Fibroblast of skin of back (primary cell): ENCODE data around the gene ZC2HC1C.
"Not testable (repeated sequence)": the region's sequence is repeated elsewhere in the genome, so short reads cannot be mapped to it uniquely, and the experiment has no call there.

Experiments used
- DNase-seq: peaks from one replicate; pipeline ENCODE4 v3.0.0-alpha.2; 2013

ZC2HC1C gene

DNA sequence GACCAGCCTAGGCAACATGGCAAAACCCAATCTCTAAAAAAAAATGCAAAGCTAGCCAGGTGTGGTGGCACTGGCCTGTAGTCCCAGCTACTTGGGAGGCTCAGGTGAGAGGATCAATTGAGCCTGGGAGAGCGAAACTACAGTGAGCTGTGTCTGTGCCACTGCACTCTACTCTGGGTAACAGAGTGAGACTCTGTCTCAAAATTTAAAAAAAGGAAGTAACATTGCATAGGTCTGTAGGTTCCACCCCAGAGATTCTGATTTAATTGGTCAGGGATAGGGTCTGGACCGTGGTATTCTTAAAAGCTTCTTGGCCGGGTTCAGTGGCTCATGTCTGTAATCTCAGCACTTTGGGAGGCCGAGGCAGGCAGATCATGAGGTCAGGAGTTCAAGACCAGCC, 26.2 kb downstream of the ZC2HC1C start:
- DNase-seq, result no peak

DNA sequence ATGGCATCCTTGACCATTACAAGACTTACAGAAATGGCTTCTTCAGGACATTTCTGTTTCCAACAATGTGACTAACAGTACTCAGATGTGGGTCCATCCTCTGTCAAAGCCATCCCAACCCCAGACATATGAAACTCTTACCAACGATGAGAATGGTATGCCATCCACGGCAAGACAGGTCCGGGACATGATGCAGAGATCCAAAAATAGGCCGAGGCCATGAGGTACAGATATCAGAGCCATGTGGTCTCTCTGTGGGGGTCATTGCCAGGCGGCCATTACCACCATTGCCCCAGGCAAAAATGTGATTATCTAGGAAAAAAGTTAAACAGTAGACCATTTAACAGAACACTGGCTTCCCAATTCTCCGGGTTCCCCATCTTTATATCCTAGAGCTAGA, 27.5 kb downstream of the ZC2HC1C start:
- DNase-seq, result no peak

DNA sequence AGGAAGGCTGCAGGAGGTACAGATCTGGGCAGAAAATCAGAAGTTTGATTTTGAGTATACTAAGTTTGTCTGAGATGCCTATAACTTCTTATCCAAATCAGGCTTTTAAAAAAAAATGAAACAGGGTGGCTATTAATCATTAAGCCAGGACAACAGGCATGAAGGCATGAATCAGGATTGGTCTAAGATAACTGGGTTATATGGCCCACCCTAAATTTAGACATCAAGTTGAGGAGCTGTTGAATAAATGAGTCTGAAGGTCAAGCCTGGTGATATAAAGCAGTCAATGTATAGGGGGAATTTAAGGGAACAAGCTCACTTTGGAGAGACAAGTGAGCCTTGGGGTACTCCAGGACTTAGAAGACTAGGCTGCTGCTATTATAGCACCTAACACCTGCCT, 28.8 kb downstream of the ZC2HC1C start:
- DNase-seq, result no peak

DNA sequence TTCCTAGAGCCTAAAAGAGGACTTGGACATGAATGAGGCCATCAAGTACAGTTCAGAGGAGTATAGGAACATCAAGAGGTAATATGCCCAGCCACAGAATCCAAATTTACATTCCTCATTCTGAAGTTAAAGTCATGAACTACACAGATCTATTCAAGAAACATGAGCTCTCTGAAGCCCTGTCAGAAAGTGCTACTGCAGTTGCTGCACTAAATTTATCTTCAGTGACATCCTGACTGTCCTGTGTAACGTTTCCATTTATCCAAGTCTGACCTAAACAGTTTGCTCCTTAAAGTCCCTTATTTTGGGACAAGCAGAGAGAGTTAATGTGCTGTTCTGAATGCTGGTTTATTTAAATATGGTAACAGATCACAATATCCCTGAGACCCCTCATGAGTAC, 29.2 kb downstream of the ZC2HC1C start:
- no peak for DNase-seq

DNA sequence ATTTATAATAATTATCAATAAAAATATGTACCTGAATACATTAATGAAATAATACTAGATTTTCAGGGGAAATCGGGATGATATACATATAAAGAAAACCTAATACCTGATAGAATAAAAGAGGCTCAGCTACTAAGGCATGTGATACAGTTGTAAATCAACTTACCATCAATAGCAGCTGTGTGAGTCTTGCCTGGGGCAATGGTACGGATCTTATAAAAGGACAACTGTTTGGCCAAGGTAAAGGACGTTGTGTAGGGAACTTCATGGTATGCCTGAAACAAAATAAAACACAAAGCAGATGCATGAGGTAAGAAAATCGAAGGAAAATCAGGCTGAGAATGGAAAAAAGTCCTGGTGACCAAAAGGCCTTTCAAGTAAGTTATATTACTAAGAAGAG, 32.0 kb downstream of the ZC2HC1C start:
- no peak for DNase-seq

DNA sequence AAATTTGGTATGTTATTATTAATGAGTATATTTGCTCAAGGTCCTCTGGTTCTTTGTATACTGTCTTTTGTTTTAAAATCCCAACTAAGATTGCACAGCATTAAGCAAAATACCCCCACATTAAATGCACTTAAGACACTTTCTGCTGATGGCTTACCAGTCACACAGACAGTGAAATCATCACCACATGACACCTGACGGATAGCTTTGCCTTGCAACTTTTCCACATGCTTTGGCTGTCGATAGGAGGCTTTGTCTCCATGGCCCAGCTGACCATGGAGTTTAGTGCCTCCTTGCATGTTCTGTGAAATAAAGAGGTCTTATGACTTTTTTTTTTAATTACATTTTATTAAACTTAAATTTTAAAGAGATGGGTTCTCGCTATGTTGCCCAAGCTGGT, 37.7 kb downstream of the ZC2HC1C start:
- DNase-seq, result no peak

DNA sequence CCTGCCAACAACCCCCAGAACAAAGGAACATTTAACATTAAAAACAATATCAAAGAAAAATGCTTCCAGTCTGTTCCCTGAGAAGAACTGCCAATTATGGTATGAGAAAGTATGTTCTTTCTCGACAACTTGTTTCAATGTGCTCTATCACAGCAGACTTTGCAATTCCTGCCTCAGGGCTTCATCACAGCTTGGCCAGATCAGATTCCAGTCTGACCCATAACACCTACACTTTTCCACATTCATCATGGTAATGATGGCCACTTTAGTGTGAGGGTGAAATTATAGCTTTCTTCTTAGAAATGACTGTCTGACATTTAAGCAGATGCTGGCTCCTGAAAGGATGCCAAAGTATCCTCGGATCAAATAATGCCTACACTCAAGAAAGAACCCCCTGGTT, 40.4 kb downstream of the ZC2HC1C start:
- no peak for DNase-seq

DNA sequence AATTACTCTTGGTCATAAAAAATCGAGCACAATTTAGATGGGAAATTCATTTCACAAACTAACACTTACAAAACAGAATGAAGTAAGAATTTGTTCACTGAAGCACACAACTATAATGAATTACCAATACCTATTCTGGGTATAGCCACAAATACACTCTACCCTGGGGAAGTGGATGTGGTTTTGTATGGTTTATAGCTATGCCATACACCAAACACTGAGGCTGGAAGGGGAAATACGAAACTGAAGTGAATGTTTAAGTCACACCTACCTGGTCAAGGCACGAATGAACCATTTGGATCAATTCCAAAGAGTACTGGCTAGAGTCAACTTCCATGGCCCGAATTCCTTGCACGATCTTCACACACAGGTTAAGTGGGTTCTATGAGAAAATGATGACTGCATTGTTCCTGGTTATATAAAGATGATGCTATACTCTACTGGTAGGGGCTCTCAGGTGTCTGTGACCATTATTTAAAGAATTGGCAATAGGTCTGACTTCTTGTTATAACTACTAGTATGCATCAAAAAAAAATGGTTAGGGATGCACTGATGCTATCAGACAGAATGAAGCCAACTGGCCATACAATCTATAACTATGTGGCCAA, 44.6 kb downstream of the ZC2HC1C start:
- no peak for DNase-seq

DNA sequence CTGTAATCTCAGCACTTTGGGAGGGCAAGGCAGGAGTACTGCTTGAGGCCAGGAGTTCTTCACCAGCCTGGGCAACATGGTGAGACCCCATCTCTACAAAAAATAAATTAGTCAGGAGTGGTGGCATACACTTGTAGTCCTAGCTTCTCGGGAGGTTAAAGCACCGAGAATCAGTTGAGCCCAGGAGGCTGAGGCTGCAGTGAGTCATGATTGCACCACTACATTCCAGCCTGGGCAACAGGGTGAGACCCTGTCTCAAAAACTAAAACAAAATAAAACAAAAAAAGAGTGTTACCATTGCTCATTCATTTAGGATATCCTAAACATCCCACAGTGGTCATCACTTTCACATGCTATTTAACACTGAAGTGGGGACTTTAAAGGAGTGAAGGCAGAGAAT, 49.6 kb downstream of the ZC2HC1C start:
- DNase-seq, result peak; percentile 45

DNA sequence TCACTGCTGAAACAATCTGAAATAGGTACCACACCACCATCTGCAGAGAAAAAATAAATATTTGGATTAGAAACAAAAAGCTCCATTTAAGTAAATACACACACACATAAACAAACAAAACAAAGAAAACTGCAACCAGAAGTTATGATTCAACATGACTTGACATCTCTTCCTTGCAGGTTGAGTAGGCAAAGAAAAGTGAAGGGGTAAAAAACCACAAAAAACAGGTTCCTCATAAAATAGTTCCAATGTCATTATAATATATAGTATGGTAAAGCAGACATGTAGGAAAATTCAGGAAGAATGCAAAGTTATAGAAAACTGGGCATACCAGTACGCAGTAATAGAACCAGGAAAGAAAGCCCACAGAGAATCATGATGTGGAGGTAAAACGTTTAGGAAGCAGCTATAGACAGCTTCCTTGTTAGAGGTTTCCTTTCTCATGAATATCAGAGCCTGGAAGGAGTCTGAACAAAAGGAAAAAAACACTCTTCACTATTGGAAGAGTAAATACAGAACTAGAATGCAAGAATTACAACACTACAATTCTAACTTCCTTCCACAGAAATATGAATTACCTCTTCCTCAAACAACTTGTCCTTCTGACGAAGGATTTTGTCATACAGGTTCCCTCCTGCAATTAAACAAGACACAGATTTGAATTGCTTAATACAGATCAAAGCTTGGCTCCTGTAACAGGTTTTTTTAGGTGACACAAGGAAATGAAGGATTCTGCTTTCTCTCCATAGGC, 51.3 kb downstream of the ZC2HC1C start:
- DNase-seq, result no peak

DNA sequence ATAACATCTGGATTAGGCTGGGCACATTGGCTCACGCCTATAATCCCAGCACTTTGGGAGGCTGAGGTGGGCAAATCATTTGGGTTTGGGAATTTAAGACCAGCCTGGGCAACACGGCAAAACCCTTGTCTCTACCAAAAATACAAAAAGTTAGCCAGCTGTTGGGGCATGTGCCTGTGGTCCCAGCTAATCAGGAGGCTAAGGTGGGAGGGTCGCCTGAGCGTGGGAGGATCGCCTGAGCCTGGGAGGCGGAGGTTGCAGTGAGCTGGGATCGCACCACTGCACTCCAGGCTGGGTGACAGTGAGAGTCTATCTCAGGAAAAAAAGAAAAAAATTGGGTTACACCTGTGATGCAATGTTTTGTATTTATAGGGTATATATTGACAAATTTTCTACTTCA, 52.1 kb downstream of the ZC2HC1C start:
- DNase-seq, result no peak

DNA sequence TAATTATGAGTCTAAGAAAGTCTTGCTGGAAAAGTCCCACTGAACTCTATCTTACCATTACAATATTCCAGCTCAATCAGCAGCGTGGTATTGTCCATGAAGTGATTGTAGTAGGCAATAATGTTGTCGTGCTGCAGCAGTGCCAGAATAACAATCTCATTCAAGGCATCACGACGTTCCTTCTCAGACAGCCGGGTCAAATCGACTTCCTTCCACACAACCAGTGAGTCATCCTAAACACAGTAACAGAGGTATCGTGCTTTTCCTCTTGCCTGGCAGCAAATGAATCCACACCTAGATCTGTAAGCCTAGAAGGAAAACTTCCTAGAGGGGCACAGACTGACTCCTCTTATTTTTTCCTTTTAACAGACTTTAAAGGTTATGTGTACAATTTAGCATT, 54.5 kb downstream of the ZC2HC1C start:
- DNase-seq, result peak; percentile 36

DNA sequence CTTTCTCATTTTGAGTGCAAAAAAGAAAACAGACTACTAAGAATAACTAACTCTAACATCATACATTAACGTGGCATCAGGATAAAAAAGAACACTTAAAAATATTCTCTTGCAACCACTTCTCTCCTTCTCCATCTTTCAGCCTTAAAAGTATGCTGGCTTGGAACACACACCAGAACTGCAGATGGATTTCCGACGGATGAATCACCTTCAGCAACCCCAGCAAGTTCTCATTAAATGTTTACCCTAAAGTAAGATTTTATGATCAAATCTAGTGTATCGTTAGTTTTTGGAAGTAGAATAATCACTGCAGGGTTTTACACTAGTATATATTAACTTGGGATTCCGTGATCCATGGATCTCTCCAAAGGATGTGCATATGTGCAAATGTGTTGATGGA, 56.2 kb downstream of the ZC2HC1C start:
- peak; percentile 72 for DNase-seq

DNA sequence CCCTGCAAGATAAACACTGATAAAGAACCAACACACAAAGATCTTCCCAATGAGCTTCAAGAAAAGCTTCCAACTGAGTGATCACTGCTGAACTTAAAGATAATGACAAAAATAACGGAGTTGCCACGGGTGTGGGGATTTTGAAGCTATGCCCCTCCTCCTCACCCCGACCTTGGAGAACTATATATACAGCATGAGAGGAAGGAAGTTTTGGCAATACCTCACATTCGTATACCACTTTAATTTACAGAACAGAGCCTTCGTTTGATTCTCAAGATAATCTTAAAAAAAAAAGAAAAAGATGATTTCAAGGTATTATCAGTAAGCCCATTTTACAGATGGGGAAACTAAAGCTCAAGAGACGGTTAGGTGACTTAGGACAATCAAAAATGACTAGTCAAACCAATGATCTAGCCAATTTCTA, 56.7 kb downstream of the ZC2HC1C start:
- no peak for DNase-seq

DNA sequence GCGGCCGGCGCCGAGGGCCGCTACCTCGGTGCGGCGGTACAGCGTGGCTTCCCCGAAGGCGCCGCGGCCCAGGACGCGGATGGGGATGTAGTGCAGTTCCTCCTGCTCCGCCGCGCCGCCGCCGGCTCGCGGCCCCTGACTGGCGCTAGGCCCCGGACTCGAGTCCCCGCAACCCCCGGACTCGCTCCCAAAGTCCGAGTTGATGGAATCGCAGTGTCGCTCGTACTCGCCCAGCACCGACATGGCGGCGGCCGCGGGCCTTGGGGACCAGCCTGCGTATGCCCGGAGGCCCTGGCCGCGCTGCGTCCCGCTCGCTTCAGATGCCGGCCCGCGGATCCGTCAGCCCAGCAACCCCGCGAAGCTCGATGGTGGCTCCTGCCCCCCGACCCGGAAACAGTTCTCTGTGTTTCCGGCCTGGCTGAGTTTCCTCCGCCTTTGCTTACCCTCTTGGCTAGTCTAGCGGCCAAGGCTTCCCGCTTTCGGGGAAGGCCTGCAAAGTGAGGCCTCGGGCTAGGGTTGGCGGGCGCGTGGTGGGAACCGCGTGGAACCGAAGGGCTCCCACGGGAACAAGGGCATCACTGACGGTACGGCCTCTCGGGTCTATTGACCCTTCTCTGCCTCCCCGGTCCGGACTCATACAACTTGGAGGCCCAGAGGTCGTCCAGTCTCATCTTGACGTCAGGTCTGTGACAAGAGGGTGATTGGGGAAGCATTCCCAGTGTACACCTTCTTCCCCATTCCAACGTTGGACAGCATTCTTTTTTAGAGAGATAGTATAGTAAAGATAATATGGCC, 57.4 kb downstream of the ZC2HC1C start, which contains the start of gene NEK9:
Gene NEK9, minus strand, starts transcription at position 370 of the 795 bp plus-strand sequence. Its CDS starts 127 bp downstream, at position 243.
- peak; percentile 89 for DNase-seq

DNA sequence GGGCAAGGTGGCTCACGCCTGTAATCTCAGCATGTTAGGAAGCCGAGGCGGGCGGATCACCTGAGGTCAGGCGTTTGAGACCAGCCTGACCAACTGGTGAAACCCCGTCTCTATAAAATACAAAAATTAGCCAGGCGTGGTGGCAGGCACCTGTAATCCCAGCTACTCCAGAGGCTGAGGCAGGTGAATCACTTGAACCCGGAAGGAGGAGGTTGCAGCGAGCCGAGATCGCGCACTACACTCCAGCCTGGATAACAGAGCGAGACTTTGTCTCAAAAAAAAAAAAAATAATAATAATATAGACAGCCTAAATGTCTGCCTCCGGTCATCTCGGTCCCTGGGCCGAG, 58.0 kb downstream of the ZC2HC1C start:
- not testable (repeated sequence) for DNase-seq

DNA sequence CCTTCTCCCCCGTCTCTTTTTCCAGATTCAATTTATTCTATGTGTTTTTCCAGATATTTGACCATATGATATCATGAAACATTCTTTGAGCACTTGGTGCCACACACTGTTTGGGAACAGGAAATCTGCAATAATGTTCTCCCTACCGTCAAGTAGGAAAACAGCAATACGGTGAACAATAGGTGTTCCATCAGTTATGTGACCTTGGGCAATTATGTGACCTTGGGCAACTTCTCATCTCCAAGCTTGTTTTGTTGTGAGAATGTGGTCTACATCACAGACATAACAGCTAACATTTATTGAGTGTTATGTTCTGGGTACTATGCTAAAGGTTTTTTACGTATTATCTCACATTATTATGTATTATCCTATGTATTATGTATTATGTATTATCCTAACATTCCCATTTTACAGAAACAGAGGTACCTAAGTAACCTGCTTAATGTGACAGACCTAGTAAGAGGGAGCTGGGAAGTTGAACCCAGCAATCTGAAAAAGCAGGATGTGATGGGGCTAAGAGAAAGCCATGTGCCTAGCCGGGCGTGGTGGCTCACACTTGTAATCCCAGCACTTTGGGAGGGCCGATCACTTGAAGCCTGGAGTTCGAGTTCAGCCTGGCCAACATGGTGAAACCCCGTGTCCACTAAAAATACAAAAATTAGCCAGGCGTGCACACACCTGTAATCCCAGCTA, 58.6 kb downstream of the ZC2HC1C start:
- no peak for DNase-seq

DNA sequence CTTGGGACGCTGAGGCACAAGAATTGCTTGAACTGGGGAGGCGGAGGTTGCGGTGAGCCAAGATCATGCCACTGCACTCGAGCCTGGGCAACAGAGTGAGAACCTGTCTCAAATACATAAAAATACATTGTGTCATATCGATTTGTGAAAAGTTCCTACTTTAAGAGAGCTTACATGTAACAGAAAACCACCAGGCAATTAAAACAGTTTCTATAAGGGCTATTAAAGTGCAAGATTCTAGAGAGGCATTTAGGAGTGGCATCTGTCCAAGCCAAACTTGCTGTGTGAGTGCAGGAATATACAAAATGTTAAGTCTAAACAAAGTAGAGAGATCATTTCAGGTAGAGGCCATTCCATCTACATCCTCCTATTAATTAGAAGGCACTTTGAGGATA, 59.2 kb downstream of the ZC2HC1C start:
- no peak for DNase-seq
